ENCODE data around the gene SLFN14.
"Not testable (repeated sequence)": the region's sequence is repeated elsewhere in the genome, so short reads cannot be mapped to it uniquely, and the experiment has no call there.

The SLFN14 gene

GRCh38 chr17:35521654-35522256 is 38.9 kb downstream of the SLFN14 start:
- not testable (repeated sequence) for DNase-seq (ENCODE audit: low spot score)

DNA sequence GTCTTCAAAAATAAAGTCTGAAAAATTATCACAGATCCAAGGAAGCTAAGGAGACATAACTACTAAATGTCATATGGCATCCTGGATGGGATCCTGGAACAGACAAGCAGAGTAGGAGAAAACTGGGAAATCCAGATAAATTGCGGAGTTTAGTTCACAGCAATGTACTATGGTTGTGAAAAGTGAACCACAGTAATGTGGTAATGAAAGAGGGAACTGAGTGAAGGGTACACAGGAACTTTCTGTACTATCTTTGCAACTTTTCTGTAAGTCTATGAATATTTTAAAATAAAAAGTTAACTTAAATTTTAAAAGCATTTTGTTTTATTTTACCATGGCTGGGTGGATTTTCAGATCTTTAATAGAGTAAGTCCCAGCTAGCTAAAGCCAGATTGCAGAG is 39.5 kb downstream of the SLFN14 start:
- DNase-seq (ENCODE audit: low spot score), result no peak

DNA sequence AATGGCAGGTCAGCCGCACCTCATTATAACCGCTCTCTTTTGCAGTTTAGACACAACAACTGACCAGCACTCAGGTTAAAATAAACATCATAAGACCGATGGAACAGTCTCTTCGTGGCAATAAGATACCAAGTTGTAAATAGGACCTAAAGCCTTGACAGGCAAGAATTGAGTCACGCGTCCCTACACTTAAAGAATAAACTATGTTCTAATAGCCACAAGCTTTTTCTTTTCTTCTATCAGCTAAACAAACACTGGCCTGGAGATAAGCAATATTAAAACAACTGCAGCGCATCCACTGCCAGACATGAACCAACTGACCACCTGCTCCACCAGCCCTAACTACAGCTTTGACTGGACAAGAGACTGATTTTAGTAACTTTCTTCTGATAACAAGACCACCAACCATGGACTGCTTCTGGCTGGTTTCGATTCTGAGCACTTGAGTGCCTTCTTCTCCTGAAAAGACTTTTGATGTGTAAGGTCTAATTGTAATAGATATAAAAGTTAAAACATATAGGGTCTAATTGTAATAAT is 40.6 kb downstream of the SLFN14 start:
- no peak for DNase-seq (ENCODE audit: low spot score)

GRCh38 chr17:35519439-35519838 is 41.2 kb downstream of the SLFN14 start:
- no peak for DNase-seq (ENCODE audit: low spot score)

DNA sequence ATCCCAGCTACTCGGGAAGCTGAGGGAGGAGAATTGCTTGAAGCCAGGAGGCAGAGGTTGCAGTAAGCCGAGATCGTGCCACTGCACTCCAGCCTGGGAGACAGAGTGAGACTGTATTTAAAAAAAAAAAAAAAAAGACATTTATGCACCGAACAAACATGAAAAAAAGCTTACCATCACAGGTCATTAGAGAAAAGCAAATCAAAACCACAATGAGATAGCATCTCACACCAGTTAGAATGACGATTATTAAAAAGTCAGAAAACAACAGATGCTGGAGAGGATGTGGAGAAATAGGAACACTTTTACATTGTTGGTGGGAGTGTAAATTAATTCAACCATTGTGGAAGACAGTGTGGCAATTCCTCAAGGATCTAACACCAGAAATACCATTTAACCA is 42.2 kb downstream of the SLFN14 start:
- not testable (repeated sequence) for DNase-seq (ENCODE audit: low spot score)

GRCh38 chr17:35515027-35515426 is 45.6 kb downstream of the SLFN14 start:
- DNase-seq (ENCODE audit: low spot score), result no peak

DNA sequence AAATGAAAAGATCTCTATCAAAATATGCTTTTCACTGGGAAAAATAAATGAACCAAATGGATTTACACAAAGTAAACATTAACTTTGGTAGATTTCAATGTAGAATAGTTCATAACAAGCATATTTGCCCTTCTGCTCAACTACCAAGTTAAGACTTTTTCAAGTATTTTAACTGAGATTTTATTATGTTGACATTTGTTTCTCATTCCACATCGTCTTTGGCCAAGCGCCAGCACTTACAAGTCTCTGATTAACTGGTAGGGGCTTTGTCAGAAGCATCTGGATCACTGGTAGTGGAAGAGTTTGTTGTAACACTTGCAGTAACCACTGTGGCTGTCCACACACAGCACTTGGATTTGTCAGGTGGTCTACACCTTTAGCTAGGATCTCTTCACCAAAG is 46.1 kb downstream of the SLFN14 start:
- DNase-seq (ENCODE audit: low spot score), result no peak
